ENCODE results near the gene ENTREP3.
"Not testable (repeated sequence)": the region's sequence is repeated elsewhere in the genome, so short reads cannot be mapped to it uniquely, and the experiment has no call there.

ENTREP3 gene

GRCh38 chr1:155236451-155236850, 18.8 kb downstream of the ENTREP3 start:
- H3K9ac ChIP-seq (ENCODE audit: low read length): no peak overlapping the region
- no peaks in the 10 kb centered on the region for H4K20me1 ChIP-seq (ENCODE audit: insufficient read depth, low read length)
- peaks cover 7% of the 10 kb centered on the region for H3K4me1 ChIP-seq (ENCODE audit: low read length)
- H3K4me2 ChIP-seq (ENCODE audit: low read length): no peak overlapping the region
- H3K4me3 ChIP-seq (ENCODE audit: low read length): no peak overlapping the region
- no peaks in the 10 kb centered on the region for H3K79me2 ChIP-seq (ENCODE audit: low read length)
- TF ChIP-seq EZH2phosphoT487 (IDR thresholded peaks at IDR 0.05; ENCODE audit: low read depth): no peak
- no peak for TF ChIP-seq CTCF (IDR thresholded peaks at IDR 0.05; ENCODE audit: low read depth, low read length)
- H3K27ac ChIP-seq (ENCODE audit: low read length): no peak overlapping the region
- H3K9me3 ChIP-seq (ENCODE audit: insufficient read depth, low read length): no peaks in the 10 kb centered on the region
- H3K27me3 ChIP-seq (ENCODE audit: low read depth, low read length): no peaks in the 10 kb centered on the region
- H2AFZ ChIP-seq (ENCODE audit: low read depth, low read length): no peak overlapping the region
- no peaks in the 10 kb centered on the region for H3K36me3 ChIP-seq (replicated peaks; ENCODE audit: low read depth, low read length)

- H2AFZ ChIP-seq (ENCODE audit: low read depth, low read length); H3K79me2 ChIP-seq (ENCODE audit: low read length); H4K20me1 ChIP-seq (ENCODE audit: insufficient read depth, low read length); H3K27ac ChIP-seq (ENCODE audit: low read length); H3K27me3 ChIP-seq (ENCODE audit: low read depth, low read length); H3K4me2 ChIP-seq (ENCODE audit: low read length); H3K9ac ChIP-seq (ENCODE audit: low read length); H3K4me3 ChIP-seq (ENCODE audit: low read length); H3K4me1 ChIP-seq (ENCODE audit: low read length); H3K36me3 ChIP-seq (replicated peaks; ENCODE audit: low read depth, low read length); H3K9me3 ChIP-seq (ENCODE audit: insufficient read depth, low read length): not testable (repeated sequence)
Measured at GRCh38 chr1:155235375-155235774, 19.9 kb downstream of the ENTREP3 start.

- H3K4me2 ChIP-seq (ENCODE audit: low read length); H3K27ac ChIP-seq (ENCODE audit: low read length); H3K9me3 ChIP-seq (ENCODE audit: insufficient read depth, low read length); H4K20me1 ChIP-seq (ENCODE audit: insufficient read depth, low read length); H3K27me3 ChIP-seq (ENCODE audit: low read depth, low read length); H3K36me3 ChIP-seq (replicated peaks; ENCODE audit: low read depth, low read length); H3K9ac ChIP-seq (ENCODE audit: low read length); H3K4me3 ChIP-seq (ENCODE audit: low read length); H3K79me2 ChIP-seq (ENCODE audit: low read length); H2AFZ ChIP-seq (ENCODE audit: low read depth, low read length); H3K4me1 ChIP-seq (ENCODE audit: low read length): not testable (repeated sequence)
Measured at GRCh38 chr1:155233502-155233901, 21.8 kb downstream of the ENTREP3 start.

GRCh38 chr1:155232001-155232978, 23.0 kb downstream of the ENTREP3 start:
- H3K36me3 ChIP-seq (replicated peaks; ENCODE audit: low read depth, low read length); H3K27me3 ChIP-seq (ENCODE audit: low read depth, low read length); H3K4me2 ChIP-seq (ENCODE audit: low read length); H3K79me2 ChIP-seq (ENCODE audit: low read length); H3K9me3 ChIP-seq (ENCODE audit: insufficient read depth, low read length); H3K27ac ChIP-seq (ENCODE audit: low read length); H4K20me1 ChIP-seq (ENCODE audit: insufficient read depth, low read length); H3K4me3 ChIP-seq (ENCODE audit: low read length); H3K4me1 ChIP-seq (ENCODE audit: low read length); H3K9ac ChIP-seq (ENCODE audit: low read length); H2AFZ ChIP-seq (ENCODE audit: low read depth, low read length): not testable (repeated sequence)

GRCh38 chr1:155231302-155231701, 24.0 kb downstream of the ENTREP3 start:
- H2AFZ ChIP-seq (ENCODE audit: low read depth, low read length); H4K20me1 ChIP-seq (ENCODE audit: insufficient read depth, low read length); H3K4me1 ChIP-seq (ENCODE audit: low read length); H3K36me3 ChIP-seq (replicated peaks; ENCODE audit: low read depth, low read length); H3K4me2 ChIP-seq (ENCODE audit: low read length); H3K4me3 ChIP-seq (ENCODE audit: low read length); H3K27ac ChIP-seq (ENCODE audit: low read length); H3K27me3 ChIP-seq (ENCODE audit: low read depth, low read length); H3K79me2 ChIP-seq (ENCODE audit: low read length); H3K9ac ChIP-seq (ENCODE audit: low read length); H3K9me3 ChIP-seq (ENCODE audit: insufficient read depth, low read length): not testable (repeated sequence)

GRCh38 chr1:155228096-155228427, 27.2 kb downstream of the ENTREP3 start:
- no peak for TF ChIP-seq EZH2phosphoT487 (IDR thresholded peaks at IDR 0.05; ENCODE audit: low read depth)
- no peak for TF ChIP-seq CTCF (IDR thresholded peaks at IDR 0.05; ENCODE audit: low read depth, low read length)

More at GRCh38 chr1:155228096-155228427, 27.2 kb downstream of the ENTREP3 start:
- peaks cover 16% of the 10 kb centered on the region for H3K4me1 ChIP-seq (ENCODE audit: low read length)
- peak overlapping the region; percentile 94 for H3K4me2 ChIP-seq (ENCODE audit: low read length)
- H3K79me2 ChIP-seq (ENCODE audit: low read length): peaks cover 19% of the 10 kb centered on the region
- H3K9me3 ChIP-seq (ENCODE audit: insufficient read depth, low read length): no peaks in the 10 kb centered on the region
- peak overlapping the region; percentile 68 for H3K27ac ChIP-seq (ENCODE audit: low read length)
- H2AFZ ChIP-seq (ENCODE audit: low read depth, low read length): peak overlapping the region; percentile 52
- H3K27me3 ChIP-seq (ENCODE audit: low read depth, low read length): no peaks in the 10 kb centered on the region
- peak overlapping the region; percentile 86 for H3K9ac ChIP-seq (ENCODE audit: low read length)
- H3K36me3 ChIP-seq (replicated peaks; ENCODE audit: low read depth, low read length): peaks cover 6% of the 10 kb centered on the region
- H3K4me3 ChIP-seq (ENCODE audit: low read length): peak overlapping the region; percentile 78
- H4K20me1 ChIP-seq (ENCODE audit: insufficient read depth, low read length): no peaks in the 10 kb centered on the region
